Tibial nerve (tissue), 3 donors: ENCODE data around the gene ANKRD11.

Experiments used
- CTCF ChIP-seq, 5 experiments: fragments of 200-600 bp in 3 of 5; fragments of 450-650 bp in 2 of 5; sonication (generic) in 3 of 5; IDR thresholded peaks; one replicate each; pipeline ENCODE4 v1.5.1; 2016 to 2019; ENCODE audit warnings: antibody characterized with exemption in 5 of 5, mild to moderate bottlenecking in 3 of 5, moderate library complexity in 2 of 5
- POLR2A ChIP-seq, 2 donors: fragments of 450-650 bp; IDR thresholded peaks; one replicate each; pipeline ENCODE4 v1.6.1; 2017; ENCODE audit warnings: antibody characterized with exemption in 2 of 2, mild to moderate bottlenecking in 2 of 2, moderate library complexity in 2 of 2

DNA sequence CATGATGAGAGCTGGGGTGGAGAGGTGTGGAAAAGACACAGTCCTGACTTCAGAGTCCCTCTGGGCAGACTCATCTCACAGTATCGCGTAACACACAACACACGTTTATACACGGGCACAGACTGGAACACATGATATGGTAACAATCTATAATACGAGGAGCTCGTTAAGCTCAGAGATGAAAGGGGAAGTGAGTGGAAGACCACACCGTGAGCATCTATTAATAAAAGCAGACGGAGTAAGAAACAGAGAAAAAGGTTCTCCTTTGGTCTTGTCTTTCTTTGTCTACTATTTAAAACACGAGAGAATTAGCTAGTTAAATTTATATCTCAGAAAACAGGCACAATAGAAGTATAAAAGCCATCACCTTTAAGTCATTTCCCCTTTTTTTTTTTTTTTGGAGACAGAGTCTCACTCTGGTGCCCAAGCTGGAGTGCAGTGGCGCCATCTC is 13.5 kb downstream of the ANKRD11 start:
- no peak for TF ChIP-seq POLR2A (IDR thresholded peaks at IDR 0.05)
- no peak for TF ChIP-seq CTCF (IDR thresholded peaks at IDR 0.05)
